Fibroblast of villous mesenchyme (primary cell): ENCODE data around the gene ZNF750. TPM values are rescaled to one million over a fixed set of nuclear protein-coding genes. Genes with fewer than 3 reads are reported as not detected.

Experiments
- DNase-seq: peaks from one replicate; pipeline ENCODE4 v3.0.0-alpha.2; 2010; ENCODE audit warnings: low read depth
- H3K4me3 ChIP-seq: 2 replicates; pipeline ENCODE4 v1.5.1; 2011; ENCODE audit warnings: low read depth, mild to moderate bottlenecking, low read length
- CTCF ChIP-seq: IDR thresholded peaks from 2 replicates; pipeline ENCODE4 v1.5.1; 2012; ENCODE audit warnings: low read depth, mild to moderate bottlenecking, low read length; ENCODE audit not compliant: insufficient read depth
- total RNA-seq: library from RNA; depleted of rRNA; stranded (reverse); fragments of >200 nt; gene quantifications from 2 replicates; pipeline ENCODE4 v1.2.3, GENCODE V29; 2012

ZNF750 gene
- total RNA-seq, 1 donor = not detected

GRCh38 chr17:82797061-82797460 is 42.8 kb downstream of the ZNF750 start:
- H3K4me3 ChIP-seq = no peak overlapping the region
- TF ChIP-seq CTCF = no peak
- DNase-seq = no peak

- TF ChIP-seq CTCF = no peak
- no peak for DNase-seq
- H3K4me3 ChIP-seq = no peak overlapping the region
Measured at GRCh38 chr17:82795615-82796014, 44.2 kb downstream of the ZNF750 start.

- no peak overlapping the region for H3K4me3 ChIP-seq
- TF ChIP-seq CTCF = no peak
- peak; percentile 79 for DNase-seq
Measured at GRCh38 chr17:82794781-82795482, 44.9 kb downstream of the ZNF750 start.

GRCh38 chr17:82793974-82794630 is 45.7 kb downstream of the ZNF750 start:
- H3K4me3 ChIP-seq = no peak overlapping the region
- DNase-seq = peak; percentile 25

GRCh38 chr17:82791532-82791931 is 48.3 kb downstream of the ZNF750 start:
- TF ChIP-seq CTCF = no peak
- no peak overlapping the region for H3K4me3 ChIP-seq
- peak; percentile 93 for DNase-seq

More at GRCh38 chr17:82793974-82794630, 45.7 kb downstream of the ZNF750 start:
- no peak for TF ChIP-seq CTCF

- TF ChIP-seq CTCF = no peak
- no peak for DNase-seq
- H3K4me3 ChIP-seq = no peak overlapping the region
Measured at GRCh38 chr17:82790391-82790790, 49.4 kb downstream of the ZNF750 start.

GRCh38 chr17:82789806-82790205 is 50.0 kb downstream of the ZNF750 start:
- no peak for DNase-seq
- no peak overlapping the region for H3K4me3 ChIP-seq
- TF ChIP-seq CTCF = no peak
